HG03139 (cell line): ENCODE results near the gene CAPN15.
"Not testable (repeated sequence)": the region's sequence is repeated elsewhere in the genome, so short reads cannot be mapped to it uniquely, and the experiment has no call there.

Experiments
- ATAC-seq: cut with Tn5 transposase; IDR thresholded peaks from one replicate; pipeline ENCODE4 v1.9.1; 2021; ENCODE audit not compliant: unreplicated experiment

CAPN15 gene

DNA sequence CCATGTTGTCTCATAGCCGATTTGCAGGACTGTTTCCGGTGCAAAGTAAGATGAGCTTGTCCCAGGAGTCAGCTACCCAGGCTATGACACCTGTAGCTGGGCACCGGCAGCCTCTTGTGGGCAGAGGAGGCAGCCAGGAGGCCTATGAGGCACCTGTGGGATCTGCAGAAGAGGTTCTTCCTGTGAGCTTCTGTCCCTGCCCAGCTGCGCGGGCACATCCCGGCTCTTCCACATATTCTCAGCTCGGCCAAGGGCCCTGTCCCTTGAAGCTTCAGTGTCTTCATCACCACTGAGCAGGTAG lies 21.3 kb upstream of the CAPN15 start:
- no peak for ATAC-seq

DNA sequence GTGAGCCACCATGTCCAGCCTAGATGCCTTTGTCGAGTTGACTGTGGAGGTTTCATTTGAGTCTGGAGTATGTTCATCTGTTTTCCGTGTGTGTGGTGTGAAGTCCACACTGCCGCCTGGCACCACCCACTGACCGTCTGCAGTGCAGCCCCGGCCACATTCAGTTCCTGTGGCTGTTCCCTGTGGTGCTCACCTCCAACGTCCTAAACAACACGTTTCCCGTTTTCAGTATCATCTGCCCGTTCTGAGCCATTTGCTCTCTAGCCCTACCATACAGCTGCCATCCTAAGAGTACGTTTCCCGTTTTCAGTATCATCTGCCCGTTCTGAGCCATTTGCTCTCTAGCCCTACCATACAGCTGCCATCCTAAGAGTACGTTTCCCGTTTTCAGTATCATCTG lies 20.0 kb upstream of the CAPN15 start:
- not testable (repeated sequence) for ATAC-seq

DNA sequence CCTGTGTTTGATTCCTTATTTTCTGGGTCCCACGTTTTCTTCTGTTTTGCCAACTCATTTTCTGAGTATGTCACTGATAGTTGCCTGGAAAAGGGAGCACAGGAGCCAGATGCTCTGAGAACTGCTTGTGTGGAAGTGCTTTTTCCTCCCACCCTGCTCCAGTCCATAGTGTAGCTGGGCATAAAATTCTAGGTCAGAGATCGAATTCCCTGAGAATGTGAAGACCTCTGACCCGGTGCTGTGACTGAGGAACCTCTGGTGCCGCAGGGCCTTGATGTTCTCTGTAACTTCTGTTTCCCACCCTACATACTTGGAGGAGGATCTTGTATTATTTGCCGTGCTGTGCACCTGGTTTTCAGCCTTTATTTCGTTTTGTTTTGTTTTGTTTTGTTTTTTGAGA lies 19.5 kb upstream of the CAPN15 start:
- no peak for ATAC-seq

DNA sequence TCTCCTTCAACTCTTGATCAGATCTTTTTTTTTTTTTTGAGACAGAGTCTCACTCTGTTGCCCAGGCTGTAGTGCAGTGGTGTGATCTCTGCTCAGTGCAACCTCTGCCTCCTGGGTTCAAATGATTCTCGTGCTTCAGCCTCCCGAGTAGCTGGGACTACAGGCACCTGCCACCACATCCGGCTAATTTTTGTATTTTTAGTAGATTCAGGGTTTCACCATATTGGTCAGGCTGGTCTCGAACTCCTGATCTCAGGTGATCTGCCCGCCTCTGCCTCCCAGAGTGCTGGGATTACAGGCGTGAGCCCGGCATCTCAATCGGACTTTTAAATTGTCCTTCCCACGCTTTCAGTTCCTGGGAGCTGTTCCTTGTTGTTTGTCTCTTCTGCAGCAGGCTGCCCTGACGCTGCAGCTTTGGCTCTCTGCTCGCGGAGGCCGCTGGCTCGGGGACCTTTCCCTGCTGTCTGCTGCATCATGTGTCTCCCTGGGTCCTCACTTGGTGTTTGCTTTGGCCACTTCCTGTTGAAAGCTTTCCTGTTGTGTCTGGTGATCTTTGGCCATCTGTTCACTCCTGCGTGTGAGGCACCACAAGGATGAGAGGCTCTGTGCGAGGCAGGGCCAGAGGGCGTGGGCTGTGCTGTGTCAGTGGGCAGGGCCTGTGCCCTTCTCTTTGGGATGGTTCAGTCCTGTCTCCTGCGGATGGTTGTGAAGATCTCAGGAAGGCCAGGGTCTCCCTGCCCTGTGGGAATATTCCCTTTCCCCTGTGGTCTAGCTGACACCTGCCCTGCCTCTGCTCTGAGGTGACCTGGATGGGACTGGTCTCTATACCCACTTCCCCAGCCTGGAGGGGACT lies 18.4 kb upstream of the CAPN15 start:
- no peak for ATAC-seq

DNA sequence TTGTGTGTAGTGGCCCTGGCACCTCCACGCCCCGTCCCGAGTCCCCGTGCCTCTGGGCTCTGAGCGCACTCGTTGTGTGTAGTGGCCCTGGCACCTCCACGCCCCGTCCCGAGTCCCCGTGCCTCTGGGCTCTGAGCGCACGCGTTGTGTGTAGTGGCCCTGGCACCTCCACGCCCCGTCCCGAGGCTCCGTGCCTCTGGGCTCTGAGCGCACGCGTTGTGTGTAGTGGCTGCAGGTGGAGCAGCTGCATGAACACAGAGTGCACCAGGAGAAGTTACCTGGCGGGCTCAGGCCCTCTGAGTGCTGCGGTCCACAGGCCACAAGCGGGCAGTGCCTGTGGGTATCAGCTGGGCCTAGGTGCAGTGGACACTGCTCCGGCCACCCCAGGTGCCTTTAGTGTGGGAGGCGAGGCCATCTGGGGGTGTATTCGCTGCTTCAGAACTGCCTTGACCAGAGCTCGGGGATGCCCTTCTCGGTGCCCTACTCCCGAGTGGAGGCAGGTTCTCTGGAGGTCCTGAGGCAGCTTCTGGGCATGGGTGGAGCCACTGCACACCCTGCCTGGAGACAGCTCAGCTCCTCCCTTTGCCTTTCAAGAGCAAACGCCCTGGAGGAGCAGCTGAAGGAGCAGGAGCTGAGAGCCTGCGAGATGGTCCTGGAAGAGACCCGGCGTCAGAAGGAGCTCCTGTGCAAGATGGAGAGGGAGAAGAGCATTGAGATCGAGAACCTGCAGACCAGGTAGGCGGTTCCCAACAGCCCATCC lies 17.3 kb upstream of the CAPN15 start:
- no peak for ATAC-seq

DNA sequence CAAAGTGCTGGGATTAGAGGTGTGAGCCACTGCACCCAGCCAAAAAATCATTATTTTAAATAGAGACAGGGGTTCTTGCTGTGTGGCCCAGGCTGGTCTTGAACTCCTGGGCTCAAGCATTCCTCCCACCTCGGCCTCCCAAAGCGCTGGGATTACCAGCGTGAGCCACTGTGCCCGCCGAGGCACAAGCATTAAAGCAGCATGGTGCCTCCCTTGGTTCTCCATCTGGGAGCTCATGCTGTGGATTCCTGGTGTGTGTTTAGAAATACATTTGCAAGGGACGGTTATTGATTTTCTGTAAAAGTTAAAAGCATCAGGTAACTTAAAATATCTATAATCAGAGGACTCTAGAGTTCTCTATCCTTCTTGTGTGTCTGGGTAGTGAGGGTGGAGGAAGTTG lies 14.7 kb upstream of the CAPN15 start:
- ATAC-seq = no peak

DNA sequence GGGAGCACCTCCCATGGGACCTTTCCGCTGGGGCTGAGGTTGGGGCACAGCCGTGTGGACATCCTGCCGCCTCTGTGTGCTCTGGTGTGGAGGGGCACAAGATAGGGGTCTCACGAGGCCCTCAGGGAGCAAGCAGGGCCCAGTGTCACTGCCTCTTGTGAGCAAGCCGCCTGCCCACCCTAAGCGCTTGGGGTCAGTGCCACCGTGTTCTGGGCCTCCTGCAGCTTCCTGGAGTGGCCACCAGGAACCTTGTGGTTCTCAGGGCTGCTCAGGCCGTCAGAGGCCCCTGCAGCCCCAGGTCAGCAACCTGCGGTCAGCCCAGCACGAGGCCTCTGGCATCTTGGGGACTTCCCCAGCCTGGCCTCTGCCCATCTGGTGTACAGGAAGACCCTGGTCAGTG lies 13.6 kb upstream of the CAPN15 start:
- ATAC-seq = no peak

DNA sequence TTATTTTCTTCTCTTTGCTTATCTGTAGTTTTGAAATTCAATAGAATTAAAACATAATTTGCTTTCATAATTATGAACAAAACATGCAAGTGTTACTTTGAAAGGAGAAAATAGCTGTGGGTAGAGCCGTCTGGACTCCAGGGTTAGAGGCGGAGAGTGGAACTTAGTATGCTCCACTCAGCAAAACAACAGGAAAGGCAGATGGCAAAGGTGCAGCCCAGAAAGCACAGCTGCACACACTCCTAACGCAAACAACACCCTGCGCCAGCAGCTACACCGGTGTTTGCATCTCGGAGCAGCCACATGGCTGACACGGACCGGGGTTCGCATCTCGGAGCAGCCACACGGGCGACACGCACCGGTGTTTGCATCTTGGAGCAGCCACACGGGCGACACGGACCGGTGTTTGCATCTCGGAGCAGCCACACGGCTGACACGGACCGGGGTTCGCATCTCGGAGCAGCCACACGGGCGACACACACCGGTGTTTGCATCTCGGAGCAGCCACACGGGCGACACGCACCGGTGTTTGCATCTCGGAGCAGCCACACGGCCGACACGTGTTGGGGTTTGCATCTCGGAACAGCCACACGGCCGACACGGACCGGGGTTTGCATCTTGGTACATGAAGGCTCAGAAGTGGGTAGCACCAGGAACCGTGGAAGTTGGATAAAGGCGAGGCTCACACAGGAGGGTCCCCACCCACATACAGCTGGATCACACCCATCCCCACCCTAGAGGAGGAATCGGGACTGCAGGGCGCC lies 12.2 kb upstream of the CAPN15 start:
- ATAC-seq = no peak

DNA sequence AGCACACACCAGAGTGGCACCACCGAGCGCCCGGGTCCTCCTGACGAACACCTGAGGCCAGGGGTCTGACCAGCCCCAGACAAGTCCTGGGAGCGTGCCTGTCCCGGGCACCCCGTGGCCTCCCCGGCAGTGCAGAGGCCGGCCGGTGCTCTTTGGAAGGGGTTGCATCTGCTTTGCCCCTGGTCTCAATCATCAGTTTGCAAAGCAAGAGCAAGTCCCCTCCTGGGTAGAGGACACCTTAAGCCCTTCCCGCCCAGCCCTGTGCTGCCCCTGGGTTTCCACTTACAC lies 11.6 kb upstream of the CAPN15 start:
- ATAC-seq = no peak

DNA sequence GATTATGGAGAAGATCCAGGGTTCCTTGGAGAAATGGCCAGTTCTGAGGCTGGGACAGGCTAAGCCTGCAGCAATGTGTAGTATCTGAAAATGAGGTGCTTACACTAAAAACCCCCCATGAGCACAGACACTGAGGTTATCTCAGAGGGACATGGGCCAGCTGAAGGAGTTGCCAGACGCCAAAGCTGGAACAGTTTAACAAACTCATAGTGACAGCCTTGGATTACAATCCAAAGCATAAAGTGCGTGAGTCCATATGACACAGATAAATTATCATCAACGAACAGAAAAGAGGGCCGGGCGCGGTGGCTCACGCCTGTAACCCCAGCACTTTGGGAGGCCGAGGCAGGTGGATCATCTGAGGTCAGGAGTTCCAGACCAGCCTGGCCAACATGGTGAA lies 11.2 kb upstream of the CAPN15 start:
- ATAC-seq = no peak

DNA sequence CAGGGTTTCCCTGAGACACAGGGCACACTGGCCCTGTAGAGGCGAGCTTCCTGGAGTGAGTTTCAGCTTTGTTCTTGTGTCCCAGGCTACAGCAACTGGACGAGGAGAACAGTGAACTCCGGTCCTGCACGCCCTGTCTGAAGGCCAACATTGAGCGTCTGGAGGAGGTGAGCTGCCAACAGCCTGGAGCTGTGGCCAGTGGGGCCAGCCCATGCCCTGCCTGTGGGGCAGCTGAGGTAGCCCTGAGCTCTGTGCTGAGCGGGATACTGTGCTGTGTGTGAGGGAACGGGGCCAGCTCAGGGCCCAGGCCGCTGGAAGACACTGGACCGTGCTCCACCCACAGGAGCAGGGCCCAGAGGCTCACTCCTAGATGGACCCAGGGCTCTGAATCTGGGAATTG lies 8.7 kb upstream of the CAPN15 start:
- no peak for ATAC-seq

DNA sequence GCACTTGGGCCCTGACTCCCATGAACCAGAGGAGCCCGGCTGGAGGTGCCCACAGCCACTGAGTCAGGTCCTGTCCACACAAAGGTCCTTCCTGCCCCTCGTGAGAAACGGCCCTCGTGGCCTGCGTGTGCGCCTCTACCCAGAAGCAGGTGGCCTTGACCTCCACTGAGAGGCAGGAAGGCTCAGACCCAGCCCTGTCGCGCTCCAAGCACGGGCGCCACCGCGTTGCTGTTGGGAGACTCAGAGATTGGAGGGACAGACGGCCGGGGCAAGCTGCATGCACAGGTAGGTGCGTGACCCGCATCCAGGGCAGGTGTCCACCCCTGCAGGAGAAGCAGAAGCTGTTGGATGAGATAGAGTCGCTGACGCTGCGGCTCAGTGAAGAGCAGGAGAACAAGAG lies 8.1 kb upstream of the CAPN15 start:
- no peak for ATAC-seq

DNA sequence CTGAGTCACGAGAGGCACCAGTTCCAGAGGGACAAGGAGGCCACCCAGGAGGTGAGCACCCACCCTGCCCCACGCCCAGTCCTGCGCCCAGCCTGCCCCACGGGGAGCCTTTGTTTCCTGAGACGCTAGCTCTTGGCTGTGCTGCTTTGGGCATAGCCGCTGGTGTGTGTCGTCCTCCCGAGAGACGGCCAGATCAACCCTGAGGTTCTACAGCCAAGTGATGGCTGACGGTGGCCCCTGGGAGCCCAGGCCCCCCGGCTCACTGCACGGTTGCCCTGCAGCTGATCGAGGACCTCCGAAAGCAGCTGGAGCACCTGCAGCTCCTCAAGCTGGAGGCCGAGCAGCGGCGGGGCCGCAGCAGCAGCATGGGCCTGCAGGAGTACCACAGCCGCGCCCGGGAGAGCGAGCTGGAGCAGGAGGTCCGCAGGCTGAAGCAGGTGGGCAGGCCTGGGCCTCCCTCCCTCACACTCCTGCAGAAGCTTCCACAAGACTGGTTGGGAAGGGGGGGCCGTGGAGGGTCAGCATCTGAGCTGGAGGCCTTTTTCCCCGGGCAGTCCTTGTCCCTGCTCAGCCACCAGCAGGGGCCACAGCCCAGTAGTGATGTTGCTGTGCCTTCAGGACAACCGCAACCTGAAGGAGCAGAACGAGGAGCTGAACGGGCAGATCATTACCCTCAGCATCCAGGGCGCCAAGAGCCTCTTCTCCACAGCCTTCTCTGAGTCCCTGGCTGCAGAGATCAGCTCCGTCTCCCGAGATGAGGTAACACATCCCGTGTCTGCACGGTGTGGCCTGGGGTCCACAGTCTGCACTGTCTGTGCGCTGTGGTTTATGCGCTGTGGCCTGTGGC lies 7.4 kb upstream of the CAPN15 start:
- no peak for ATAC-seq

DNA sequence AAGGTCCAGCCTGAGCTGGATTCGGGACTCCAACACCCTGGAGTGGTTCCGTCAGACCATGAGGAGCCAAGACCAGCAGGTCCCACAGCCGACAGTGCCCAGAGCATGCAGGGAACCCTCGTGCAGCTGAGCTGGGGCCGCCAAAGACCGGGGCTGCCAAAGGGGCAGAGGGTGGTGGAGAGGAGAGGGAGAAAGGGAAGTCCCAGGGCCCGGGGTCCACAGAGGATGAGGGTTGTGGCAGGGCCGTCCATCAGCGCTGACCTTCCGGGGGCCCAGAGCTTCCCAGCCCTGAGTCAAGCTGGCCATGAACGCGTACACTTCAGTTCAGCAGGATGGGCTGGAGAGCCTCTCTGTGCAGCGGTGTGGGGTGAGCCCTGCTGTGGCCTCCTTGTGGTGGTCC lies 6.7 kb upstream of the CAPN15 start:
- no peak for ATAC-seq

DNA sequence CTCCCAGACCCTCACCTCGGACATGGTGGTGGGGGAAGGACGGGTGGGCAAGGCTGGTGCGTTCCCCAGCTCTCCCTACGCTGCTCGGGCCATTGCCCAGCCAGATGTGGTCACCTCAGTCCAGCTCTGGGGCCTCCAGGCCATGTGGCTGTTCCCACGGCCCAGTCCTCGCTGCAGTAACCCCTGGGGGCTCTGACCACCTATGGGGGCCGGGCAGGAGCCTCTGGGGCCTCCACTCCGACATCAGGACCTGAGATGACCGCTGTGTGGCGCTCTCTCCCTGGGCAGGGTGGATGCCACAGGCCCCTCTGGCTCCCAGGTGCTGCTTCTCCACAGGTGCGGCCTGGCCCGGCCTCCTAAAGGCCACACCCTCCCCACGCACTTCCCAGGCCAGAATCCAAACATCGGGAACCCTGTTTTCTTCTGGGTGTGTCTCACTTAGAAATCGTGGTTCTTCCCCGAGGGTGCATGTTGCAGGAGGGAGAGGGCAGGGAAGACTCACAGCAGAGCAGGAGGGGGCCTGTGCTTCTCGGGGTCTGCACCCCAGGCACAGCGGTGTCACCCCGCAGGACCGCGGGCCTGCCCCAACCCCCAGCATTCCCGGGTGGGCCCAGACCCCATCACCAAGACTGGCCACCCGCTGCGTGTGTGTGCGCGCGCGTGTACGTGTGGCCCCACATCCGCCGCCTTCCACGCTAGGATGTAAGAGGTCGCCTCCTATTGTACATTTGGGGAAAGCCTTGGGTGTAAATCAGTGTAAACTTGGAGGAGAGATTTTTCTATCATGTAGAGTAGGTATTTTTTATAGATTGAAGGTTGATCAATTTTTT lies 5.9 kb upstream of the CAPN15 start:
- no peak for ATAC-seq

DNA sequence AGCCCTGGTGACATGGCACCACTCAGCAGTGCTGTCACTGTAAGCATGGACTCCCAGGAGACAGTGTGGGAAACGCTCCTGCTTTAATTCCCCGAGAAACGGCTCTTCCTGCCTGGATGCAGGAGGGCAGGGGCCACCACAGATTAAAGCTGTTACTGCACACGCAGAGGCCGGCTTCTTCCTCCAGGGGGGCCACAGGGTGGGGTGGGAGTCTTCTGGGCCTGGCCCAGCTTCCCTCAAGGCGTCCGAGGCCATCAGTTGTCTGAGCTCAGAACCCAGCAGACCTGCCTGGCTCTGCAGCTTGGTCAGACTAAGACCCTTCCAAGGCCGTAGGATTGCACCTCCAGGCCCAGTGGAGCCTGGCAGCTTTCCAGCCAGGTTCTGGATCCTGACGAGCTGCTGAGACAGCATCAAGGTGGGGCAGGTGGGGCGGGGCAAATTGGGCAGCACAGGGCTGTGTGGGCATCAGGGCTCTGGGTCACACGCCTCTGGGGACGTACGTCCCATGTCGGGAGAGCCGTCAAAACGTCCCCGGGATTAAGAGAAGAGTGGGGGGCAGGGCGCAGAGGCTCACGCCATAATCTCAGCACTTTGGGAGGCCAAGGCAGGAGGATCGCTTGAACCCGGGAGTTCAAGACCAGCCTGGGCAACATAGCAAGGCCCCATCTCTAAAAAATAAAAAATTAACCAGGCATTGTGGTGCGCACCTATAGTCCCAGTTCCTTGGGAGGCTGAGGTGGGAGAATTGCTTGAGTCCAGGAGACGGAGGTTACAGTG lies 5.0 kb upstream of the CAPN15 start:
- ATAC-seq = no peak

DNA sequence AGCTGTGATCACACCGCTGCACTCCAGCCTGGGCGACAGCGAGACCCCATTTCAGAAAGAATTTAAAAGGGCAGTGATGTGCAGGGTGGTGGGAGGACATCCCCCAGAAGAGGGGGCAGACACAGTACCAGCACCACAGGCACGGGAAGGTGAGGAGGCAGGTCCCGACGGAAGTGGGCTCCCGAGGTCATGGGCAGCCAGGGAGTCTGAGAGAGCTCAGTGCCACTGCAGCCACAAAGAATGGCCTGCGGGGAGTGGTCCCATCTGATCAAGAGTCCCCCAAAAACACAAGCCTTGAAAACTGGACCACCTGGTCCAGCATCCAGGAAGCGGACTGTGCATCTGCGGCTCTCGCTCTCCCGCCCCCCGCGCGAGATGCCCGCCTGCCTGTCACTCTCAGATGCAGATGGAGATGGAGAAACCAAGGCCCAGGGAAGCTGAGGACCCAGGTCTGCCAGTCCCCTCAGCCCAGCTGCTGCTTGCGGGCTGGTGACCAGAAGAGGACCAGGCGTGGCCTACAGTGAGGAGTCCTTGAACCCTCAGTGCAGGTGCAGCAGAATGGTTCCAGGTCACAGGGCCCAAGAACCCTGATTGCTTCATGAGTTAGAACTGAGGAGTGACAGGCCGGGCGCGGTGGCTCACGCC lies 4.3 kb upstream of the CAPN15 start:
- no peak for ATAC-seq

DNA sequence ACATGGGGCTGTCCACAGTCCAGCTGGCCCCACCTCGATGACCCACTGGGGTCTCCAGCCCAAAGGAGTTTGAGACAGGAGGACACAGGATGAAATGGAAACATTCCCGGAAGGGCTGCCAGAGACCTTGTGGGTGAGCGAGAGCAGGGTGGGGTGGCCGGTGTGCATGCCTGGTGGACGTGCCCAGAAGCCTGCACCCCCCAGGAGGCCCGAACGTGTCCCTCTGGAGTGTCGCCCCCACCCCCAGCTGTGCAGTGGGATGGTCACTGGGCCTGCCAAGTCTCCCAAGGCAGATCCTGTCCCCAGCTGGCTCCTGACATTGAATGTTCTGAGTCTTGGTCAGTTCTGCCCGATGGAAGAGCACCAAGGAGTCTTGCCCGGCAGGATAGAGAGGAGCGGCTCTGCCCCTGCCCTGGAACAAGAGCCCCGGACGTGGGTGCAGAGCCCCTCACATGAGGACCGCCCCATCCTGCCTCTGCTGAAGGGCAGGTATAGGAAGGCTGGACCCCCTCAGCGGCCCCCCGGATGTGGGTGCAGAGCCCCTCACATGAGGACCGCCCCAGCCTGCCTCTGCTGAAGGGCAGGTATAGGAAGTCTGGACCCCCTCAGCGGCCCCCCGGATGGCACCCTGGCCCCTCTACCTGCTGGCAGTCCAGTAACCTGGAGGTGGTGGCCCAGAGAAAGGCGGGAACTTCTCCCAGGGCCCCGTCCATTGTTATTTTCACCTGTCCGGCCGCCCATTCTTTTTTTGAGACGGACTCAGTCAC lies 3.1 kb upstream of the CAPN15 start:
- ATAC-seq = no peak
